Vagina (tissue), 2 donors: ENCODE measurements around the gene KIF1B.

Experiments
- POLR2A ChIP-seq, 2 donors: fragments of 450-650 bp; IDR thresholded peaks; one replicate each; pipeline ENCODE4 v1.6.1; 2017; ENCODE audit warnings: antibody characterized with exemption in 2 of 2, mild to moderate bottlenecking in 2 of 2, moderate library complexity in 2 of 2
- POLR2AphosphoS5 ChIP-seq, 2 donors: sonication (generic); formaldehyde crosslinking; IDR thresholded peaks; one replicate each; pipeline ENCODE4 v1.9.0; 2017; ENCODE audit warnings: antibody characterized with exemption in 2 of 2, mild to moderate bottlenecking in 2 of 2, low read depth in 1 of 2; ENCODE audit not compliant: insufficient read depth in 1 of 2

DNA sequence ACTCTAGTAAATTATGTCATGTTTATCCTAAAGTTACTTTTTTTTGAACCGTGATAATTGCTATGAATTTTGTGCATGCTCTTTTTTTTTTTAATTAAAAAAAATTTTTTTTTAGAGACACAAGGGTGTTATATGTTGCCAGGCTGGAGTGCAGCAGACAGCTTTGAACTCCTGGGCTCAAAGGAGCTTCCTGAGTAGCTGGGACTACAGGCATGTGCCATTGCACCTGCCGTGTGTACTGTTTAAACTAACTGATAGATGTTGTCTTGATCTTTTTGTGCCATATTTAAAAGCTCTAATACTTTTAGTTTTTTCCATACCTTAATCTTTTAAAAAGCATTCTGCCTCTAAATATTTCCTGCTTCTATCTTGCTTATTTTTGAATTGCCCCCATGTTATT, 60.7 kb downstream of the KIF1B start:
- TF ChIP-seq POLR2AphosphoS5 (IDR thresholded peaks at IDR 0.05; ENCODE audit: insufficient read depth in 1 of 2, low read depth in 1 of 2) (no peak), POLR2A (IDR thresholded peaks at IDR 0.05) (no peak)
